HepG2 (cell line): ENCODE data around the gene METTL23. TPM values are rescaled to one million over a fixed set of nuclear protein-coding genes. Genes with fewer than 3 reads are reported as not detected.

Experiments used
- ATAC-seq: fragments of 200-7000 bp; cut with Tn5 transposase; 3 replicates; pipeline ENCODE4 v1.9.1; 2020; ENCODE audit warnings: mild to moderate bottlenecking, moderate library complexity
- BruUV-seq: library from RNA; stranded (reverse); fragments of 400-500 nt; replicated peaks from 2 replicates; lab custom pipeline; 2021; lab: Mats Ljungman, UMichigan
- CTCF ChIA-PET: fragments of 300-600 bp; formaldehyde crosslinking; extraction: SDS; loops from one replicate; lab custom pipeline; 2021; ENCODE audit warnings: low total read pairs, inconsistent platforms, low intra/inter-chr PET ratio; lab: Yijun Ruan, JAX
- POLR2A ChIA-PET: fragments of 350-600 bp; sonication (Branson Sonifier 250); formaldehyde crosslinking; loops from one replicate; lab custom pipeline; 2020; ENCODE audit warnings: antibody characterized with exemption, inconsistent platforms; lab: Yijun Ruan, JAX
- DNase-seq: peaks from one replicate; pipeline ENCODE4 v3.0.0-alpha.2; 2015; ENCODE audit warnings: low spot score
- FAIRE-seq: peaks from 3 replicates; lab custom pipeline; 2011; peaks lifted over from hg19 to GRCh38; lab: Jason Lieb, UNC
- H2AFZ ChIP-seq: one replicate; pipeline ENCODE4 v1.6.1; 2011; ENCODE audit warnings: low read length, inconsistent platforms
- H3K27ac ChIP-seq: fragments of 300-600 bp; 3 replicates; pipeline ENCODE4 v1.8.0; 2011; ENCODE audit warnings: mixed run types, mild to moderate bottlenecking, mixed read lengths, low read length, inconsistent platforms; ENCODE audit not compliant: insufficient read depth; ENCODE audit errors: extremely low read length
- H3K27me3 ChIP-seq, 2 experiments: fragments of 200-600 bp in 1 of 2; 2 replicates in 1 of 2; 3 replicates in 1 of 2; pipeline versions ENCODE4 v1.6.0 to v1.8.0; 2011; ENCODE audit warnings: low read length in 2 of 2, mild to moderate bottlenecking in 2 of 2, moderate library complexity in 2 of 2, inconsistent platforms in 1 of 2; ENCODE audit not compliant: insufficient read depth in 2 of 2, control insufficient read depth in 1 of 2
- H3K36me3 ChIP-seq, 2 experiments: fragments of 200-600 bp in 1 of 2; replicated peaks in 1 of 2; 2 replicates in 1 of 2; 3 replicates in 1 of 2; pipeline versions ENCODE4 v1.5.1 to v1.8.0; 2011; ENCODE audit warnings: low read length in 2 of 2, inconsistent platforms in 1 of 2; ENCODE audit not compliant: insufficient read depth in 2 of 2, control insufficient read depth in 1 of 2
- H3K4me1 ChIP-seq: 2 replicates; pipeline ENCODE4 v1.5.1; 2012; ENCODE audit warnings: low read length, inconsistent platforms; ENCODE audit not compliant: insufficient read depth
- H3K4me2 ChIP-seq: 2 replicates; pipeline ENCODE4 v1.6.0; 2011; ENCODE audit warnings: low read depth, low read length, inconsistent platforms
- H3K4me3 ChIP-seq, 3 experiments: fragments of 200-600 bp in 1 of 3; sonication (generic), shearing (Covaris generic) in 1 of 3; replicated peaks in 1 of 3; 2 replicates each; pipeline ENCODE4 v1.5.1; 2011 to 2016; ENCODE audit warnings: low read length in 3 of 3, inconsistent platforms in 2 of 3, low read depth in 2 of 3, mild to moderate bottlenecking in 2 of 3, control low read depth in 1 of 3, mixed read lengths in 1 of 3; ENCODE audit not compliant: insufficient read depth in 1 of 3
- H3K79me2 ChIP-seq: one replicate; pipeline ENCODE4 v1.6.1; 2011; ENCODE audit warnings: low read length, inconsistent platforms; ENCODE audit not compliant: insufficient read depth
- H3K9ac ChIP-seq: 2 replicates; pipeline ENCODE4 v1.6.0; 2011; ENCODE audit warnings: mild to moderate bottlenecking, low read depth, low read length, inconsistent platforms; ENCODE audit not compliant: insufficient read depth
- H3K9me3 ChIP-seq: 2 replicates; pipeline ENCODE4 v1.5.1; 2012; ENCODE audit warnings: mild to moderate bottlenecking, low read length
- H4K20me1 ChIP-seq: 2 replicates; pipeline ENCODE4 v1.6.0; 2011; ENCODE audit warnings: inconsistent platforms, mild to moderate bottlenecking, low read length, moderate library complexity; ENCODE audit not compliant: insufficient read depth
- ARNT2 ChIP-seq: sonication (generic); formaldehyde crosslinking; IDR thresholded peaks from 2 replicates; pipeline ENCODE4 v1.8.0; 2022; ENCODE audit warnings: mild to moderate bottlenecking, low read depth, missing genetic modification reagents, moderate library complexity
- GATAD1 ChIP-seq: IDR thresholded peaks from 2 replicates; pipeline ENCODE4 v1.6.1; 2016; ENCODE audit warnings: missing genetic modification reagents, missing compliant biosample characterization
- MEIS2 ChIP-seq: sonication (generic); formaldehyde crosslinking; IDR thresholded peaks from 2 replicates; pipeline ENCODE4 v1.9.0; 2021; ENCODE audit warnings: mild to moderate bottlenecking, missing genetic modification reagents
- PRMT3 ChIP-seq: sonication (generic); formaldehyde crosslinking; IDR thresholded peaks from 2 replicates; pipeline ENCODE4 v1.8.1; 2022; ENCODE audit warnings: low read depth, mild to moderate bottlenecking, moderate library complexity, missing genetic modification reagents, borderline replicate concordance
- RCOR2 ChIP-seq: IDR thresholded peaks from 2 replicates; pipeline ENCODE4 v1.6.1; 2016; ENCODE audit warnings: missing biosample characterization, missing genetic modification reagents
- REL ChIP-seq: sonication (generic); formaldehyde crosslinking; conservative IDR thresholded peaks from 2 replicates; pipeline ENCODE4 v1.8.0; 2022; ENCODE audit warnings: mild to moderate bottlenecking, missing genetic modification reagents, moderate library complexity
- SKI ChIP-seq: fragments of 450-650 bp; IDR thresholded peaks from one replicate; pipeline ENCODE4 v1.6.1; 2018; ENCODE audit warnings: mild to moderate bottlenecking; ENCODE audit not compliant: partially characterized antibody
- TMF1 ChIP-seq: sonication (generic); formaldehyde crosslinking; IDR thresholded peaks from 2 replicates; pipeline ENCODE4 v1.8.1; 2022; ENCODE audit warnings: low read depth, missing genetic modification reagents
- TP53 ChIP-seq: sonication (generic); formaldehyde crosslinking; conservative IDR thresholded peaks from 2 replicates; pipeline ENCODE4 v1.4.0; 2020; ENCODE audit warnings: missing genetic modification reagents
- ZBTB7B ChIP-seq: sonication (generic); formaldehyde crosslinking; IDR thresholded peaks from 2 replicates; pipeline ENCODE4 v1.4.0; 2020; ENCODE audit warnings: missing genetic modification reagents
- ZFP36L2 ChIP-seq: sonication (generic); formaldehyde crosslinking; IDR thresholded peaks from 2 replicates; pipeline ENCODE4 v1.4.0; 2020; ENCODE audit warnings: missing genetic modification reagents
- ZNF253 ChIP-seq: sonication (generic); formaldehyde crosslinking; IDR thresholded peaks from 2 replicates; pipeline ENCODE4 v1.8.0; 2022; ENCODE audit warnings: mild to moderate bottlenecking, missing genetic modification reagents, borderline replicate concordance
- ZNF367 ChIP-seq: sonication (generic); formaldehyde crosslinking; IDR thresholded peaks from 2 replicates; pipeline ENCODE4 v1.4.0; 2020; ENCODE audit warnings: missing genetic modification reagents, borderline replicate concordance
- ZNF816 ChIP-seq: sonication (generic); formaldehyde crosslinking; IDR thresholded peaks from 2 replicates; pipeline ENCODE4 v1.8.0; 2022; ENCODE audit warnings: missing genetic modification reagents, mild to moderate bottlenecking, borderline replicate concordance
- WGBS: methylation state at CpG from one replicate; pipeline ENCODE4 v1.1.6; 2017; ENCODE audit warnings: low lambda C conversion rate; 5-methylcytosine and 5-hydroxymethylcytosine counted together
- in situ Hi-C: cut with HindIII; loops from 2 replicates; pipeline ENCODE4 v1.10.0; 2017; ENCODE audit warnings: low pct_unique_long_range_greater_than_20kb; ENCODE audit not compliant: extremely low pct_ligation_motif_present
- intact Hi-C: fragments of 100-400 bp; cut with micrococcal nuclease; formaldehyde crosslinking; loops from one replicate; pipeline ENCODE4 v1.10.0; 2022; ENCODE audit not compliant: unreplicated experiment
- polyA plus RNA-seq, 8 experiments: library from polyadenylated mRNA; depleted of rRNA in 3 of 8; stranded (reverse) in 7 of 8; unstranded in 1 of 8; fragments of >200 nt; fragmentation: Illumina TruSeq in 4 of 8; extraction: Trizol in 4 of 8; gene quantifications; 2 replicates each; pipeline versions ENCODE4 v1.2.1 to v1.2.3, GENCODE V29; 2011 to 2016; ENCODE audit warnings: low read depth in 4 of 8, missing spikeins in 1 of 8, mixed read lengths in 1 of 8; ENCODE audit not compliant: insufficient read depth in 1 of 8
- total RNA-seq, 5 experiments: library from RNA; depleted of rRNA; stranded (reverse); fragments of >200 nt; fragmentation: Illumina TruSeq; extraction: Trizol; gene quantifications; 2 replicates each; pipeline ENCODE4 v1.2.3, GENCODE V29; 2016; ENCODE audit warnings: low read depth in 1 of 5
- TF ChIP-seq, protein P1 (sequence below): sonication (generic); formaldehyde crosslinking; IDR thresholded peaks from 2 replicates; pipeline ENCODE4 v1.4.0; 2020; ENCODE audit warnings: missing genetic modification reagents
- TF ChIP-seq, protein P2 (sequence below): sonication (generic); formaldehyde crosslinking; IDR thresholded peaks from 2 replicates; pipeline ENCODE4 v1.5.0; 2020; ENCODE audit warnings: missing genetic modification reagents
- TF ChIP-seq, protein P3 (sequence below): sonication (generic); formaldehyde crosslinking; IDR thresholded peaks from 2 replicates; pipeline ENCODE4 v1.8.0; 2022; ENCODE audit warnings: missing genetic modification reagents, mild to moderate bottlenecking, moderate library complexity, borderline replicate concordance
- TF ChIP-seq, protein P4 (sequence below): sonication (generic); formaldehyde crosslinking; IDR thresholded peaks from 2 replicates; pipeline ENCODE4 v1.4.0; 2020; ENCODE audit warnings: missing genetic modification reagents

Gene METTL23
- total and polyA plus RNA-seq, 2 of the 13 experiments (the other 11 are each of a cell fraction or from before 2014, with no cell fraction given) = 39.9 to 104 TPM

DNA sequence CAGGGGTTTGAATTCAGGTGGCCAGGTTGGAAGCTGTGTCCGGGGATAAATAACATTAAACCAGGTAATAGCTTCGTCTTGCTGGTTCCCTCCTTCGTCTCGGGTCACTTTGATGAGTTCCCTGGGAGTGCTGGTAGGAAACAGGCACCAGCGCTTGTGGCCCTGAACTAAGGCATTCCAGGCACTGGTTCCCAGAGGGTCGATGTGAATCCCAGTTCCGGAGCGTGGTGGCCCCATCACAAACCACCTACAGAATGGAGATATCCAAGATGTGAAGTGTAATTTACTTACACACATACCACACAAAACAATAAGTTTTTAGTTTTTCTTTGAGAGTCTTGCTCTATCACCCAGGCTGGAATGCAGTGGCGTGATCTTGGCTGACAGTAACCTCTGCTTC, 2.8 kb upstream of the METTL23 start:
- no peak for ATAC-seq
- BruUV-seq = no TSS peak
- Histone ChIP-seq H3K9ac (no peak overlapping the region), H3K36me3 (peaks cover 26 to 55% of the 10 kb centered on the region in 2 experiments), H3K27ac (no peak overlapping the region), H3K9me3 (no peaks in the 10 kb centered on the region), H3K79me2 (peaks cover 48% of the 10 kb centered on the region), H4K20me1 (peaks cover 8% of the 10 kb centered on the region), H3K4me2 (peak overlapping the region; percentile 28; the same call in 1 of the 2 replicates), H2AFZ (no peak overlapping the region), H3K4me3 (no peak overlapping the region; a peak in 1 of 6 replicates), H3K4me1 (peaks cover 58% of the 10 kb centered on the region), H3K27me3 (no peaks in the 10 kb centered on the region)
- intact Hi-C loops (no loop called here), in situ Hi-C loops (no loop called here)
- ChIA-PET CTCF (no interaction called here), POLR2A (no interaction called here)
- FAIRE-seq = no peak
- no peak for DNase-seq
- 95% methylated on average over 9 of the region's 9 CpGs for WGBS
- TF ChIP-seq, protein P1, sequence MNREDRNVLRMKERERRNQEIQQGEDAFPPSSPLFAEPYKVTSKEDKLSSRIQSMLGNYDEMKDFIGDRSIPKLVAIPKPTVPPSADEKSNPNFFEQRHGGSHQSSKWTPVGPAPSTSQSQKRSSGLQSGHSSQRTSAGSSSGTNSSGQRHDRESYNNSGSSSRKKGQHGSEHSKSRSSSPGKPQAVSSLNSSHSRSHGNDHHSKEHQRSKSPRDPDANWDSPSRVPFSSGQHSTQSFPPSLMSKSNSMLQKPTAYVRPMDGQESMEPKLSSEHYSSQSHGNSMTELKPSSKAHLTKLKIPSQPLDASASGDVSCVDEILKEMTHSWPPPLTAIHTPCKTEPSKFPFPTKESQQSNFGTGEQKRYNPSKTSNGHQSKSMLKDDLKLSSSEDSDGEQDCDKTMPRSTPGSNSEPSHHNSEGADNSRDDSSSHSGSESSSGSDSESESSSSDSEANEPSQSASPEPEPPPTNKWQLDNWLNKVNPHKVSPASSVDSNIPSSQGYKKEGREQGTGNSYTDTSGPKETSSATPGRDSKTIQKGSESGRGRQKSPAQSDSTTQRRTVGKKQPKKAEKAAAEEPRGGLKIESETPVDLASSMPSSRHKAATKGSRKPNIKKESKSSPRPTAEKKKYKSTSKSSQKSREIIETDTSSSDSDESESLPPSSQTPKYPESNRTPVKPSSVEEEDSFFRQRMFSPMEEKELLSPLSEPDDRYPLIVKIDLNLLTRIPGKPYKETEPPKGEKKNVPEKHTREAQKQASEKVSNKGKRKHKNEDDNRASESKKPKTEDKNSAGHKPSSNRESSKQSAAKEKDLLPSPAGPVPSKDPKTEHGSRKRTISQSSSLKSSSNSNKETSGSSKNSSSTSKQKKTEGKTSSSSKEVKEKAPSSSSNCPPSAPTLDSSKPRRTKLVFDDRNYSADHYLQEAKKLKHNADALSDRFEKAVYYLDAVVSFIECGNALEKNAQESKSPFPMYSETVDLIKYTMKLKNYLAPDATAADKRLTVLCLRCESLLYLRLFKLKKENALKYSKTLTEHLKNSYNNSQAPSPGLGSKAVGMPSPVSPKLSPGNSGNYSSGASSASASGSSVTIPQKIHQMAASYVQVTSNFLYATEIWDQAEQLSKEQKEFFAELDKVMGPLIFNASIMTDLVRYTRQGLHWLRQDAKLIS (CRISPR knock-in tag) = no peak
- TF ChIP-seq, protein P2, sequence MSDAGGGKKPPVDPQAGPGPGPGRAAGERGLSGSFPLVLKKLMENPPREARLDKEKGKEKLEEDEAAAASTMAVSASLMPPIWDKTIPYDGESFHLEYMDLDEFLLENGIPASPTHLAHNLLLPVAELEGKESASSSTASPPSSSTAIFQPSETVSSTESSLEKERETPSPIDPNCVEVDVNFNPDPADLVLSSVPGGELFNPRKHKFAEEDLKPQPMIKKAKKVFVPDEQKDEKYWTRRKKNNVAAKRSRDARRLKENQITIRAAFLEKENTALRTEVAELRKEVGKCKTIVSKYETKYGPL (CRISPR knock-in tag) = 0 out of 2 replicates have a peak, but pooled peaks have one; percentile 19
- TF ChIP-seq RCOR2 (CRISPR knock-in tag) = no peak
- no peak for TF ChIP-seq GATAD1 (CRISPR knock-in tag)
- no peak for TF ChIP-seq ZFP36L2
- no peak for TF ChIP-seq ZBTB7B (CRISPR knock-in tag)
- TF ChIP-seq SKI = no peak
- no peak for TF ChIP-seq ZNF816
- TF ChIP-seq ZNF367 (CRISPR knock-in tag) = 0 out of 2 replicates have a peak, but pooled peaks have one; percentile 45
- no peak for TF ChIP-seq PRMT3 (CRISPR knock-in tag)
- no peak for TF ChIP-seq TMF1 (CRISPR knock-in tag)
- TF ChIP-seq MEIS2 (CRISPR knock-in tag) = no peak
- TF ChIP-seq TP53 (CRISPR knock-in tag) = 0 out of 2 replicates have a peak, but pooled peaks have one; percentile 29
- no peak for TF ChIP-seq REL (CRISPR knock-in tag)
- TF ChIP-seq ZNF253 (CRISPR knock-in tag) = no peak
- no peak for TF ChIP-seq ARNT2 (CRISPR knock-in tag)
- TF ChIP-seq, protein P3, sequence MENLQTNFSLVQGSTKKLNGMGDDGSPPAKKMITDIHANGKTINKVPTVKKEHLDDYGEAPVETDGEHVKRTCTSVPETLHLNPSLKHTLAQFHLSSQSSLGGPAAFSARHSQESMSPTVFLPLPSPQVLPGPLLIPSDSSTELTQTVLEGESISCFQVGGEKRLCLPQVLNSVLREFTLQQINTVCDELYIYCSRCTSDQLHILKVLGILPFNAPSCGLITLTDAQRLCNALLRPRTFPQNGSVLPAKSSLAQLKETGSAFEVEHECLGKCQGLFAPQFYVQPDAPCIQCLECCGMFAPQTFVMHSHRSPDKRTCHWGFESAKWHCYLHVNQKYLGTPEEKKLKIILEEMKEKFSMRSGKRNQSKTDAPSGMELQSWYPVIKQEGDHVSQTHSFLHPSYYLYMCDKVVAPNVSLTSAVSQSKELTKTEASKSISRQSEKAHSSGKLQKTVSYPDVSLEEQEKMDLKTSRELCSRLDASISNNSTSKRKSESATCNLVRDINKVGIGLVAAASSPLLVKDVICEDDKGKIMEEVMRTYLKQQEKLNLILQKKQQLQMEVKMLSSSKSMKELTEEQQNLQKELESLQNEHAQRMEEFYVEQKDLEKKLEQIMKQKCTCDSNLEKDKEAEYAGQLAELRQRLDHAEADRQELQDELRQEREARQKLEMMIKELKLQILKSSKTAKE (CRISPR knock-in tag) = no peak
- TF ChIP-seq, protein P4, sequence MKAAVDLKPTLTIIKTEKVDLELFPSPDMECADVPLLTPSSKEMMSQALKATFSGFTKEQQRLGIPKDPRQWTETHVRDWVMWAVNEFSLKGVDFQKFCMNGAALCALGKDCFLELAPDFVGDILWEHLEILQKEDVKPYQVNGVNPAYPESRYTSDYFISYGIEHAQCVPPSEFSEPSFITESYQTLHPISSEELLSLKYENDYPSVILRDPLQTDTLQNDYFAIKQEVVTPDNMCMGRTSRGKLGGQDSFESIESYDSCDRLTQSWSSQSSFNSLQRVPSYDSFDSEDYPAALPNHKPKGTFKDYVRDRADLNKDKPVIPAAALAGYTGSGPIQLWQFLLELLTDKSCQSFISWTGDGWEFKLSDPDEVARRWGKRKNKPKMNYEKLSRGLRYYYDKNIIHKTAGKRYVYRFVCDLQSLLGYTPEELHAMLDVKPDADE = no peak
